HS-27A (cell line): ENCODE data around the gene PERCC1.
"Not testable (repeated sequence)": the region's sequence is repeated elsewhere in the genome, so short reads cannot be mapped to it uniquely, and the experiment has no call there.

Source experiments
- DNase-seq: peaks from one replicate; pipeline ENCODE4 v3.0.0-alpha.2; 2012; ENCODE audit warnings: low read depth, missing footprints

The PERCC1 gene

GRCh38 chr16:1469141-1469540, 38.3 kb downstream of the PERCC1 start:
- not testable (repeated sequence) for DNase-seq

GRCh38 chr16:1469693-1470201, 38.9 kb downstream of the PERCC1 start:
- no peak for DNase-seq

- no peak for DNase-seq
Measured at GRCh38 chr16:1470481-1471251, 39.8 kb downstream of the PERCC1 start.

GRCh38 chr16:1471569-1472194, 40.8 kb downstream of the PERCC1 start:
- DNase-seq: no peak

- DNase-seq: no peak
Measured at GRCh38 chr16:1472974-1473373, 42.1 kb downstream of the PERCC1 start.

- DNase-seq: no peak
Measured at GRCh38 chr16:1474082-1474795, 43.4 kb downstream of the PERCC1 start.

- DNase-seq: peak; percentile 38
Measured at GRCh38 chr16:1474796-1475551, 44.1 kb downstream of the PERCC1 start, which contains the start of gene CLCN7. Gene CLCN7, minus strand, starts transcription at chr16:1475028. Its CDS starts 54 bp downstream, at chr16:1474974.

- DNase-seq: no peak
Measured at GRCh38 chr16:1475552-1476114, 44.8 kb downstream of the PERCC1 start.

- no peak for DNase-seq
Measured at GRCh38 chr16:1477033-1477432, 46.2 kb downstream of the PERCC1 start.

- DNase-seq: not testable (repeated sequence)
Measured at GRCh38 chr16:1478937-1479336, 48.1 kb downstream of the PERCC1 start.

GRCh38 chr16:1481906-1482835, 51.3 kb downstream of the PERCC1 start:
- DNase-seq: no peak
